ENCODE measurements around the gene ECI1. TPM values are rescaled to one million over a fixed set of nuclear protein-coding genes. Genes with fewer than 3 reads are reported as not detected.

Gene ECI1
- total RNA-seq, 1 donor from 2014 or later = 81.7 TPM

DNA sequence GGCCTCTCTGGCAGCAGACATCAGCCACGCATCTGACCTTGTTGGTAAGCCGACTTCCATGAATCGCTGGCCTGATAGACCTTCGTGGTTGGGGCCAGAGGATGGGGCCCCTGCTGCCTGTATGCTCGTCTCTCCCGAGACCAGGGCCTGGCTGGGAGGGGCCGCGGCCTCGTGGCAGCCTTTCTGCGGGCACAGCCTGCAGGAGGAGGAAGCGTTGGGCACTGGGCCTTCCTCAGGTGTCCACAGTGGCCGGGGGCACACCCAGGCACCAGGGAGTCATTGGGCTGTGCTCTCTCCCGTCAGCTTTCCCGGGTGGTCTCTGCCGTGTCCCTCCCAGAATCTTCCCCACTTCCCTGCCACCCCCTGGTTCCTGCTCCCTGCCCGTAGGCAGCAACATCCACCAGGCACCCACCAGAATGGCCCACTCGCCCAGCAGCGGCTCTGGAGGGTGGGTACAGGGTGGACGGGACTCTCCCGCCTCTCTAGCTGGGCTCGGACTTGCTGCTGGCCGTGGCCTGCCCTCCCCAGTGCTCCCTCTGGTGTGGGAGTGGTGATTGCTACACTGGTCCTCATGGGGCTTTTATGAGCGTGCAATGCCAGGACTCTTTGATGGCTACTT is 21.6 kb downstream of the ECI1 start:
- no peak for DNase-seq (ENCODE audit: low read depth)
- H3K4me3 ChIP-seq (ENCODE audit: low read depth, low read length) = no peak overlapping the region
- TF ChIP-seq, protein P1, sequence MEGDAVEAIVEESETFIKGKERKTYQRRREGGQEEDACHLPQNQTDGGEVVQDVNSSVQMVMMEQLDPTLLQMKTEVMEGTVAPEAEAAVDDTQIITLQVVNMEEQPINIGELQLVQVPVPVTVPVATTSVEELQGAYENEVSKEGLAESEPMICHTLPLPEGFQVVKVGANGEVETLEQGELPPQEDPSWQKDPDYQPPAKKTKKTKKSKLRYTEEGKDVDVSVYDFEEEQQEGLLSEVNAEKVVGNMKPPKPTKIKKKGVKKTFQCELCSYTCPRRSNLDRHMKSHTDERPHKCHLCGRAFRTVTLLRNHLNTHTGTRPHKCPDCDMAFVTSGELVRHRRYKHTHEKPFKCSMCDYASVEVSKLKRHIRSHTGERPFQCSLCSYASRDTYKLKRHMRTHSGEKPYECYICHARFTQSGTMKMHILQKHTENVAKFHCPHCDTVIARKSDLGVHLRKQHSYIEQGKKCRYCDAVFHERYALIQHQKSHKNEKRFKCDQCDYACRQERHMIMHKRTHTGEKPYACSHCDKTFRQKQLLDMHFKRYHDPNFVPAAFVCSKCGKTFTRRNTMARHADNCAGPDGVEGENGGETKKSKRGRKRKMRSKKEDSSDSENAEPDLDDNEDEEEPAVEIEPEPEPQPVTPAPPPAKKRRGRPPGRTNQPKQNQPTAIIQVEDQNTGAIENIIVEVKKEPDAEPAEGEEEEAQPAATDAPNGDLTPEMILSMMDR (IDR thresholded peaks at IDR 0.05; ENCODE audit: insufficient read depth, low read length, poor library complexity, severe bottlenecking) = no peak
- H3K36me3 ChIP-seq (ENCODE audit: control insufficient read depth, insufficient read depth, low read length) = no peaks in the 10 kb centered on the region
- no peaks in the 10 kb centered on the region for H3K27me3 ChIP-seq (ENCODE audit: control insufficient read depth, insufficient read depth, low read length)

DNA sequence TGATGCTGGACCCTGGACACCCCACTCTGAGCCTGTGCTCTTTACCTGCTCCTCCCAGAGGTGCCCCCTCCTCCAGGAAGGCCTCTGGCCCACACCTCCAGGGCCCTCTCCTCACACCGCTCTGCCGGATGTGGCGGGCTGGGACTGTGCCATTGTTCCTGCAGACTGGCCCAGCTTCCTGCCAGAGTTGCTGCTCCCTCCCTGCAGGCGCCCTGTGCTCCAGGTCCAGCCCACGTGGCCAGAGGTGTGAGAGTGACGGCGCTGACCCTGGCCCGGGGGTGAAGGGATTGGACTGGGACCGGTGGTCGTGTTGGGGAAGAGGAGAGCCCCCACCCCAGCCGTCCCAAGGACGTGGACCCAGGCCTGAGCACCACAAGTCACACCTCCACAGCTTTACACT is 22.3 kb downstream of the ECI1 start:
- TF ChIP-seq, protein P1 (IDR thresholded peaks at IDR 0.05; ENCODE audit: insufficient read depth, low read length, poor library complexity, severe bottlenecking) = no peak
- H3K36me3 ChIP-seq (ENCODE audit: control insufficient read depth, insufficient read depth, low read length) = no peaks in the 10 kb centered on the region

DNA sequence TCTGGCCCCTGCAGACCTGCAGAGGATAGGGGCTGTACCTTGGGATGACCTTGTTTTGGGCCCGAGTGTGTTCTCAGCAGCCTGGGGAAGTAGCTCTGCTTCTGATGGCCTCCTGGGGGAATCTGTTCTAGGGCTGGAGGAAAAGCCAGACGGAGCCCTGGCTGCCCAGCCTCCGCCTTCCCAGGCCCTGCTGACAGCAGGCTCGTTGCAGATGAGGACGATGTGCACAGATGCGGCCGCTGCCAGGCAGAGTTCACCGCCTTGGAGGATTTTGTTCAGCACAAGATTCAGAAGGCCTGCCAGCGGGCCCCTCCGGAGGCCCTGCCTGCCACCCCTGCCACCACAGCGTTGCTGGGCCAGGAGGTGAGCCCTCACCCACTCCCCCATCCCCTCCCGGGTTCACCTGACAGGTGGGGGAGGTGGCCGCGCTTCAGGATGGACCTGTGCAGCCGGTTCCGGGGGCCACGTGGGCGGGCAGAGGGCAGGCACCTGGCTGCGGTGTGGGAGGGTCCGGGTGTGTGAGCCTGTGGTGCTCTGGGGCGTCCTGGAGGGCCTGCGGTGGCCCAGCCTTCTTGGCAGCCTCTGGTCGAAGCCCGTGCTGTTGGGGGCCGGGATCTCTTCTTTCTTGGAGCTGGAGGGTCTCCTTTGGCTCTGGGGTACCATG is 23.1 kb downstream of the ECI1 start:
- no peak for DNase-seq (ENCODE audit: low read depth)
- Histone ChIP-seq H3K27me3 (ENCODE audit: control insufficient read depth, insufficient read depth, low read length) (no peaks in the 10 kb centered on the region), H3K36me3 (ENCODE audit: control insufficient read depth, insufficient read depth, low read length) (no peaks in the 10 kb centered on the region), H3K4me3 (ENCODE audit: low read depth, low read length) (no peak overlapping the region)
- TF ChIP-seq, protein P1 (IDR thresholded peaks at IDR 0.05; ENCODE audit: insufficient read depth, low read length, poor library complexity, severe bottlenecking) = no peak

More for the DNA sequence above, 22.3 kb downstream of the ECI1 start:
- no peaks in the 10 kb centered on the region for H3K27me3 ChIP-seq (ENCODE audit: control insufficient read depth, insufficient read depth, low read length)
- H3K4me3 ChIP-seq (ENCODE audit: low read depth, low read length) = no peak overlapping the region
- DNase-seq (ENCODE audit: low read depth) = no peak

DNA sequence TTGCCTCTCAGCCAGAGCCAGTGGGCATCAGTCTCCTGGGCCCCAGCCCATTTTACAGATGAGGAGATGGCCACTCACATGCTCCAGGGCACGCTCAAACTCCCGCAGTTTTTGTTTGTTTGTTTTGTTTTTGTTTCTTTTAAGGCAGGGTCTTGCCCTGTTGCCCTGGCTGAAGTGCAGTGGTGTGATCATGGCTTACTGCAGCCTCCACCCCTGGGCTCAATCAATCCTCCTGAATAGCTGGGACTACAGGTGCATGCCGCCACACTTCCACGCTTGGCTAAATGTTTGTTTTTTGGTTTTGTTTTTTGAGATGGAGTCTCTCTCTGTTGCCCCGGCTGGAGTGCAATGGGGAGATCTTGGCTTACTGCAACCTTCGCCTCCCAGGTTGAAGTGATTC is 24.5 kb downstream of the ECI1 start:
- no peaks in the 10 kb centered on the region for H3K27me3 ChIP-seq (ENCODE audit: control insufficient read depth, insufficient read depth, low read length)
- no peaks in the 10 kb centered on the region for H3K36me3 ChIP-seq (ENCODE audit: control insufficient read depth, insufficient read depth, low read length)
- DNase-seq (ENCODE audit: low read depth) = no peak
- TF ChIP-seq, protein P1 (IDR thresholded peaks at IDR 0.05; ENCODE audit: insufficient read depth, low read length, poor library complexity, severe bottlenecking) = no peak
- H3K4me3 ChIP-seq (ENCODE audit: low read depth, low read length) = no peak overlapping the region

DNA sequence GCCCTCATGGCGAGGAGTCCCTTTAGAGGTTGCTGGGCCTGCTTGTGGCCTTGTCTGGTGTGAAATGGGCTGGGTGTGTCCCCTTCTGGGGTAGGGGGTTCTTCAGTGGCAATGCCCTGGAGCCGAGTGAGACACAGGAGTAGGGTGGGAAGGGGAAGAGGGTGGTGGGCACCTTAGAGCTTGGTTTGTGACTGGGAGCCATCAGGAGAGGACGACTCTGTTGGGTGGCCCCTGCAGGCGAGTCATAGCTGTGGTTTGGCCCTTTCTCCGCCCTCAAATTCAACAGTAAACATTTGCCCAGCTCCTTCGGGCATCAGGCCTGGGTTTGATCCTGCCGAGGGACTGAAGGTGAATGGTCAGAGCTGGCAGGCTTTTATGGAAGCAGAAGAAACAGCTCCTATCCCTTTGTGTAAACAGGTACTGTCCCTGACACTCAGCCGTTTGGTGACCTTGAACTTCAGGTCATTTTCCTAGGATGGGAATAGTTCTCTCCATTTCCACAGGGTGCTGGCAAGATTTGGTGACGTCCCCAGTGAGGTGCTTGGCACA is 25.1 kb downstream of the ECI1 start:
- H3K36me3 ChIP-seq (ENCODE audit: control insufficient read depth, insufficient read depth, low read length) = no peaks in the 10 kb centered on the region
- TF ChIP-seq, protein P1 (IDR thresholded peaks at IDR 0.05; ENCODE audit: insufficient read depth, low read length, poor library complexity, severe bottlenecking) = no peak
- no peak for DNase-seq (ENCODE audit: low read depth)

More for the DNA sequence above, 25.1 kb downstream of the ECI1 start:
- Histone ChIP-seq H3K4me3 (ENCODE audit: low read depth, low read length) (no peak overlapping the region), H3K27me3 (ENCODE audit: control insufficient read depth, insufficient read depth, low read length) (no peaks in the 10 kb centered on the region)
